Vagina (tissue), 2 donors: Measurements from ENCODE around the gene REPS1. TPM values are rescaled to one million over a fixed set of nuclear protein-coding genes. Genes with fewer than 3 reads are reported as not detected.

Experiments used
- DNase-seq, 2 donors: peaks; one replicate each; pipeline ENCODE4 v3.0.0-alpha.2; 2017; ENCODE audit errors: extremely low spot score in 2 of 2
- H3K27ac ChIP-seq: fragments of 200-600 bp; sonication (generic); one replicate; pipeline ENCODE4 v1.5.1; 2019
- H3K27me3 ChIP-seq: fragments of 200-600 bp; sonication (generic); one replicate; pipeline ENCODE4 v1.5.1; 2019
- H3K36me3 ChIP-seq, 2 donors: fragments of 200-600 bp; sonication (generic); one replicate each; pipeline ENCODE4 v1.5.1; 2017 to 2019
- H3K4me1 ChIP-seq: fragments of 200-600 bp; sonication (generic); one replicate; pipeline ENCODE4 v1.5.1; 2019
- H3K4me3 ChIP-seq, 2 donors: fragments of 200-600 bp; sonication (generic); 1 replicate in 1 of 2; 2 replicates in 1 of 2; pipeline ENCODE4 v1.5.1; 2016 to 2019
- H3K9me3 ChIP-seq: fragments of 200-600 bp; sonication (generic); one replicate; pipeline ENCODE4 v1.5.1; 2019
- POLR2A ChIP-seq, 2 donors: fragments of 450-650 bp; IDR thresholded peaks; one replicate each; pipeline ENCODE4 v1.6.1; 2017; ENCODE audit warnings: antibody characterized with exemption in 2 of 2, mild to moderate bottlenecking in 2 of 2, moderate library complexity in 2 of 2
- POLR2AphosphoS5 ChIP-seq, 2 donors: sonication (generic); formaldehyde crosslinking; IDR thresholded peaks; one replicate each; pipeline ENCODE4 v1.9.0; 2017; ENCODE audit warnings: antibody characterized with exemption in 2 of 2, mild to moderate bottlenecking in 2 of 2, low read depth in 1 of 2; ENCODE audit not compliant: insufficient read depth in 1 of 2
- intact Hi-C: fragments of 100-400 bp; cut with DNase I; formaldehyde crosslinking; loops from one replicate; pipeline ENCODE4 v1.15.1; 2023
- total RNA-seq: library from RNA; depleted of rRNA; stranded (reverse); fragments of >200 nt; gene quantifications from one replicate; pipeline ENCODE4 v1.2.3, GENCODE V29; 2016
- TF ChIP-seq, protein P1 (sequence below), 3 experiments: fragments of 450-650 bp in 2 of 3; fragments of 200-600 bp in 1 of 3; sonication (generic) in 1 of 3; IDR thresholded peaks; one replicate each; pipeline ENCODE4 v1.5.1; 2017 to 2019; ENCODE audit warnings: antibody characterized with exemption in 3 of 3, mild to moderate bottlenecking in 2 of 3, moderate library complexity in 2 of 3

Gene REPS1
- total RNA-seq, 1 donor from 2014 or later = 96.5 TPM

DNA sequence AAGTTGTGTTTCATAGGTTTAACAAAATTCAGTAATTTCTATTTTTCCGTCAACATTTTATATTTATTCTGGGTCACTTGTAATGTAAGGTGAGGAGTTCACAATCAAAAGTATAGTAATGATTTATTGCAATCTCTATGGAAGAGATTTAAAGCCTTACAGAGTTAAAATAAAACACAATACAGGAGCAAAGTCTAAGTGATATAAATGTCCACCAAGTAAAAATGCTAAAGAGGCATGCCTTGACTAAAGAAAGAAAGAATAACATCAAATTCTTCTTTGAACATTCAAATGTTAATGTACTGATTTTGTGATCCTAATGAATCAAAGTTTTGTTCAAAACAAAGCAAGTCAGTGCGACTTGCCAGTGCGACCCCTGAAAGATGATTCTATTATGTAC lies 61.5 kb downstream of the REPS1 start:
- Histone ChIP-seq H3K27ac (no peak overlapping the region), H3K27me3 (no peaks in the 10 kb centered on the region), H3K4me3 (no peak overlapping the region), H3K36me3 (peaks cover 0 to 15% of the 10 kb centered on the region in 2 donors), H3K4me1 (no peaks in the 10 kb centered on the region), H3K9me3 (no peaks in the 10 kb centered on the region)
- TF ChIP-seq POLR2AphosphoS5 (IDR thresholded peaks at IDR 0.05; ENCODE audit: insufficient read depth in 1 of 2, low read depth in 1 of 2) (no peak), POLR2A (IDR thresholded peaks at IDR 0.05) (no peak)
- TF ChIP-seq, protein P1, sequence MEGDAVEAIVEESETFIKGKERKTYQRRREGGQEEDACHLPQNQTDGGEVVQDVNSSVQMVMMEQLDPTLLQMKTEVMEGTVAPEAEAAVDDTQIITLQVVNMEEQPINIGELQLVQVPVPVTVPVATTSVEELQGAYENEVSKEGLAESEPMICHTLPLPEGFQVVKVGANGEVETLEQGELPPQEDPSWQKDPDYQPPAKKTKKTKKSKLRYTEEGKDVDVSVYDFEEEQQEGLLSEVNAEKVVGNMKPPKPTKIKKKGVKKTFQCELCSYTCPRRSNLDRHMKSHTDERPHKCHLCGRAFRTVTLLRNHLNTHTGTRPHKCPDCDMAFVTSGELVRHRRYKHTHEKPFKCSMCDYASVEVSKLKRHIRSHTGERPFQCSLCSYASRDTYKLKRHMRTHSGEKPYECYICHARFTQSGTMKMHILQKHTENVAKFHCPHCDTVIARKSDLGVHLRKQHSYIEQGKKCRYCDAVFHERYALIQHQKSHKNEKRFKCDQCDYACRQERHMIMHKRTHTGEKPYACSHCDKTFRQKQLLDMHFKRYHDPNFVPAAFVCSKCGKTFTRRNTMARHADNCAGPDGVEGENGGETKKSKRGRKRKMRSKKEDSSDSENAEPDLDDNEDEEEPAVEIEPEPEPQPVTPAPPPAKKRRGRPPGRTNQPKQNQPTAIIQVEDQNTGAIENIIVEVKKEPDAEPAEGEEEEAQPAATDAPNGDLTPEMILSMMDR (IDR thresholded peaks at IDR 0.05) = no peak
- intact Hi-C loops = no loop called here
- no peak for DNase-seq

DNA sequence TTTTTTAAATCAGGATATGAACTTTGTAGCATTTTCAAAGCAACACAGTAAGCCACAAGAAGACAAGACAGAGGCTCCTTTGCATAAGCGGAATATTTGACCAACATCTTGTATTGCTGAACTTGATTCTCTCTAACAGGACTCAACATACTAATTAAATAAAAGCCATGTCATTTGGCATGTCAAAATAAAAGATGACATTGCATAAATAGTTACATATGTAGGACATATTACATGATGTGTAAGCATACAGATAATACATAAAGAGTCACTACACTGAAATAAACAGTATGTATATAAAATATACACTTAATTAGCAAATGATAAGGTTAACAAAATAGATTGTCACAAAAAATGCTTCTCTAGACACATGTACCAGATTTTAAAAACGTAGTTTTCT lies 62.2 kb downstream of the REPS1 start:
- Histone ChIP-seq H3K4me3 (no peak overlapping the region), H3K4me1 (no peaks in the 10 kb centered on the region), H3K36me3 (peaks cover 0 to 15% of the 10 kb centered on the region in 2 donors), H3K27me3 (no peaks in the 10 kb centered on the region), H3K9me3 (no peaks in the 10 kb centered on the region), H3K27ac (no peak overlapping the region)
- TF ChIP-seq POLR2A (IDR thresholded peaks at IDR 0.05) = no peak
- TF ChIP-seq, protein P1 (IDR thresholded peaks at IDR 0.05) = no peak
- no peak for TF ChIP-seq POLR2AphosphoS5 (IDR thresholded peaks at IDR 0.05; ENCODE audit: insufficient read depth in 1 of 2, low read depth in 1 of 2)
- no peak for DNase-seq
- intact Hi-C loops = no loop called here

DNA sequence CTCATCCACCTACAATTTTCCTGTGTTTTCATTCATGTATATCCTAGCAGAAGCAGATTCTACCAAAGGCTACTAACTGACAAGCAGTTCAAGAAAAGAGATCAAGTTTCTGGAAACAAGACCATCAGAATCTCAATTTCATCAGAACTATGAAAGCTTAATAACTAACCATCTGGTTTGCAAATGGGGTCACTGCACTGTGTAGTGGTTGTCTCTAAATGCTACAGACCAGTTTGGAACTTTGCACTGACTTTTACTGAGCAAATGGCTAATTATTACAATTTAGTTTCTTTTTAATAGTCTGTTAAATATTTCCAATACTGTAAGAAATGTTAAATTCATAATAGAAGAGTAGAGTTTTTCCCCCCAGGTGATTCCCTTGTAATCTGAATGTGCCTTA lies 64.5 kb downstream of the REPS1 start:
- intact Hi-C loops = no loop called here
- no peak overlapping the region for H3K27ac ChIP-seq
- no peaks in the 10 kb centered on the region for H3K27me3 ChIP-seq
- H3K4me1 ChIP-seq = no peaks in the 10 kb centered on the region
- H3K4me3 ChIP-seq = no peak overlapping the region
- no peaks in the 10 kb centered on the region for H3K9me3 ChIP-seq
- H3K36me3 ChIP-seq = peaks cover 0 to 15% of the 10 kb centered on the region in 2 donors
- DNase-seq = no peak
- TF ChIP-seq POLR2A (IDR thresholded peaks at IDR 0.05) (no peak), POLR2AphosphoS5 (IDR thresholded peaks at IDR 0.05; ENCODE audit: insufficient read depth in 1 of 2, low read depth in 1 of 2) (no peak)
- TF ChIP-seq, protein P1 (IDR thresholded peaks at IDR 0.05) = no peak

DNA sequence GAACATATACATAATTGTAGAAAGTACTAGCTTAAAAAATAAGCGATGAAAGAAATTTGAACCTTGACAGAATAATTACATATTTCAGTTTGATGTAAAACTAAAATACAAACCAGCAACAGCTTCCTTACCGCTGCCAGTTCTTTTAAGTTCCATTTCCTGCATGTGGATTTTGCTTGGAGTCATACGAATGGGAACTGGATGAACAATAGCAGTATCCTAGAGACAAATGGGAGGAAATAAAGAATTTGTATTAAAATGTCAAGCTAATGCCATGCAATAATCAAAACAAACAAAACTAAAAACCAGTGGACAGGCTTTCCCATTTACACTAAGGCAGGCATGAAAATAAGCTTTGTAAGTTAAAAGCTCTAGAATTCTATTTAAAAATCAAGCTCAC lies 67.1 kb downstream of the REPS1 start:
- Histone ChIP-seq H3K27me3 (no peaks in the 10 kb centered on the region), H3K9me3 (no peaks in the 10 kb centered on the region), H3K4me1 (no peaks in the 10 kb centered on the region), H3K27ac (no peak overlapping the region), H3K4me3 (no peak overlapping the region), H3K36me3 (peaks cover 0 to 18% of the 10 kb centered on the region in 2 donors)
- intact Hi-C loops = no loop called here
- TF ChIP-seq POLR2A (IDR thresholded peaks at IDR 0.05) (no peak), POLR2AphosphoS5 (IDR thresholded peaks at IDR 0.05; ENCODE audit: insufficient read depth in 1 of 2, low read depth in 1 of 2) (no peak)
- TF ChIP-seq, protein P1 (IDR thresholded peaks at IDR 0.05) = no peak
- DNase-seq = no peak

DNA sequence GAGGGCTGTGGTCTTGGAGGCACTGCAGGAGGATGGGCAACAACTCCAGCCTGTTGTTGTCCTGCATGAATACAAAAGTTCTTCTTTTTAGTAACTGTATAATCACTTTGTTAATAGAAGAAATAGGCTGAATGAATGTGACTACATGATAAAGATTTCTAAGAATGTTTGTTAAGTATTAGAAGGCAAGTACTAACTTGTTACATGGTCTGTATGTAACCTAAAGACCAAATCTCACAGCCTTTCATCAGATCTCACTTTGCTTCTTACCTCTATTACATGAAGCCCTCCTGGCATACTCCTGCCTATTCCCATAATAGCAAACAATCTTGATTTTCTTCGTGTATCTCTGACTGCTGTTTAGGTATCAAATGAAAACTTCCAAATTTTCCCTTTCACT lies 73.4 kb downstream of the REPS1 start:
- Histone ChIP-seq H3K4me3 (no peak overlapping the region), H3K27ac (no peak overlapping the region), H3K36me3 (peaks cover 8 to 52% of the 10 kb centered on the region in 2 donors), H3K4me1 (no peaks in the 10 kb centered on the region), H3K27me3 (no peaks in the 10 kb centered on the region), H3K9me3 (no peaks in the 10 kb centered on the region)
- TF ChIP-seq POLR2AphosphoS5 (IDR thresholded peaks at IDR 0.05; ENCODE audit: insufficient read depth in 1 of 2, low read depth in 1 of 2) (no peak), POLR2A (IDR thresholded peaks at IDR 0.05) (no peak)
- TF ChIP-seq, protein P1 (IDR thresholded peaks at IDR 0.05) = no peak
- intact Hi-C loops = no loop called here
- no peak for DNase-seq
